ENCODE measurements around the gene BRPF1. TPM values are rescaled to one million over a fixed set of nuclear protein-coding genes. Genes with fewer than 3 reads are reported as not detected.

Gene BRPF1
- total RNA-seq, 2 experiments from 2014 or later: 23.7 to 25.6 TPM

DNA sequence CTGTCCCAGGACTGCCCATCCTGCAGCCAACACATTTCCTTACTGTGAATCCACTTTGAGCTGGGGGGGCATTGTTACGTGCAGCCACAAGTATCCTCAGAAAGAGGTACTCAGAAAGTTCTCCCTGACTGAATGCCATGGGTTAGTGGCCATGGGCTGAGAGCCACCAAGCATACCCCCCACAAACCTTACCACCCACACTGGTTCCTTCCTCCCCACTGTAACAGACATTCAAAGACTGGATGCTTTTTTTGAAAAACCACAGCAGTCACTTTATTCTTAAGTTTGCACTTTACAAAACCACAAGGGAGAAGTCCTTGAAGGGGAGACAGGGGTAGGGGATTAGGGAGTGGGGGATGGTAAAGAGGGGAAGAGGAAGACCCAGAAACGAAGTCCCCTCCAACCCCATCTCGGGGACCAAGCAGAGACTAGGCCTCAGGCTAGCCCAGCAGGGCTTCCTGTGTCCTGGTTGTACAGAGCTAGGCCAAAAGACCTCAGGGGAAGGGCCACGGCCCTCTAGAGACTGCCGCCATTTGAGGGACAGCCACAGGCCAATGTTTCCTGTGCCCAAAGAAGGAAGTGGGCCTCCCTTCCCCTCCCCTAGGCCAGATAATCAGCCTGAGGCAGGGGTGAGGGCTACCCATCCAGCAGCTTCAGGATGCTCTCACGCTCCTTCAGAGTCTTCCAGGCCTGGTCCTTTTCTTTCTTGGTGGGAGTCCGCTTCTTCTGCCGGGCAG lies 48.4 kb downstream of the BRPF1 start:
- Histone ChIP-seq H3K36me3 (ENCODE audit: insufficient read depth, low read length) (peaks cover 38% of the 10 kb centered on the region), H3K4me3 (ENCODE audit: low read length) (peak overlapping the region; percentile 6), H3K4me1 (ENCODE audit: insufficient read depth, low read length) (peaks cover 50% of the 10 kb centered on the region), H3K27ac (ENCODE audit: low read depth in 1 of 2, low read length in 2 of 2) (peak overlapping the region; percentile 42 to 49), H3K27me3 (ENCODE audit: control insufficient read depth in 1 of 2, insufficient read depth in 2 of 2, low read length in 2 of 2) (no peaks in the 10 kb centered on the region), H3K9me3 (ENCODE audit: control insufficient read depth in 1 of 2, insufficient read depth in 1 of 2, low read length in 2 of 2) (no peaks in the 10 kb centered on the region)
- Mint-ChIP-seq H3K27me3 (no peaks in the 10 kb centered on the region), H3K9me3 (no peaks in the 10 kb centered on the region), H3K36me3 (ENCODE audit: low read depth) (peaks cover 28% of the 10 kb centered on the region), H3K27ac (peak overlapping the region; percentile 65), H3K4me1 (ENCODE audit: low read depth) (peaks cover 53% of the 10 kb centered on the region), H3K4me3 (peak overlapping the region; percentile 38)
- TF ChIP-seq, protein P1, sequence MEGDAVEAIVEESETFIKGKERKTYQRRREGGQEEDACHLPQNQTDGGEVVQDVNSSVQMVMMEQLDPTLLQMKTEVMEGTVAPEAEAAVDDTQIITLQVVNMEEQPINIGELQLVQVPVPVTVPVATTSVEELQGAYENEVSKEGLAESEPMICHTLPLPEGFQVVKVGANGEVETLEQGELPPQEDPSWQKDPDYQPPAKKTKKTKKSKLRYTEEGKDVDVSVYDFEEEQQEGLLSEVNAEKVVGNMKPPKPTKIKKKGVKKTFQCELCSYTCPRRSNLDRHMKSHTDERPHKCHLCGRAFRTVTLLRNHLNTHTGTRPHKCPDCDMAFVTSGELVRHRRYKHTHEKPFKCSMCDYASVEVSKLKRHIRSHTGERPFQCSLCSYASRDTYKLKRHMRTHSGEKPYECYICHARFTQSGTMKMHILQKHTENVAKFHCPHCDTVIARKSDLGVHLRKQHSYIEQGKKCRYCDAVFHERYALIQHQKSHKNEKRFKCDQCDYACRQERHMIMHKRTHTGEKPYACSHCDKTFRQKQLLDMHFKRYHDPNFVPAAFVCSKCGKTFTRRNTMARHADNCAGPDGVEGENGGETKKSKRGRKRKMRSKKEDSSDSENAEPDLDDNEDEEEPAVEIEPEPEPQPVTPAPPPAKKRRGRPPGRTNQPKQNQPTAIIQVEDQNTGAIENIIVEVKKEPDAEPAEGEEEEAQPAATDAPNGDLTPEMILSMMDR (IDR thresholded peaks at IDR 0.05): no peak
- intact Hi-C loops (cut with DNase I, micrococcal nuclease): no loop called here
- CTCF ChIA-PET: interaction anchor here (1.0 kb wide), 1 partner anchor 53 kb away, joined by 4 read pairs; no protein-coding TSS in a partner anchor
- DNase-seq (peak in 5 of 14 experiments; percentile 30 to 61 (median 38)), ATAC-seq (ENCODE audit: poor library complexity) (peak; percentile 71)
- POLR2A ChIA-PET: interaction anchor here (0.6 to 3.6 kb wide), 4 partner anchors 8 to 22 kb away, joined by 3 to 26 read pairs (median 5); partner anchors contain the start of genes ARPC4, CAMK1 and TADA3

DNA sequence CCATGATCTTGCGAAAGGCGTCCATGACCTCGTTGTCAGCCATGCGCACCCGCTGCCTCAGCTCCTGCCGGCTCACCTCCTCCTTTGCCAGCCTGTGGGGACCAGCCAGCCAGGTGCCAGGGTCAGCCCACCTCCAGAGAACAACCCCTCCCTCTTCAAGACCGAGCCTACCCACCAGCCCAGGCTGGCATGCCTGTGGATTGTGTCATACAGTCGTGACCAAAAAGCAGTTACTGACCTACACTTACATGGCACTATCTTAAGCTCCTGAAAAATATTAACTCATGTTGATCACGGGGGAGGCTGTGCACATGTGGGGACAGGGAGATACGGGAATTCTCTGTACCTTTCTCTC lies 48.9 kb downstream of the BRPF1 start:
- TF ChIP-seq, protein P1 (IDR thresholded peaks at IDR 0.05): no peak
- H3K27me3 Mint-ChIP-seq: no peaks in the 10 kb centered on the region
- peak overlapping the region; percentile 38 for H3K4me3 Mint-ChIP-seq
- Histone ChIP-seq H3K4me1 (ENCODE audit: insufficient read depth, low read length) (peaks cover 50% of the 10 kb centered on the region), H3K27me3 (ENCODE audit: control insufficient read depth in 1 of 2, insufficient read depth in 2 of 2, low read length in 2 of 2) (no peaks in the 10 kb centered on the region), H3K36me3 (ENCODE audit: insufficient read depth, low read length) (peaks cover 44% of the 10 kb centered on the region), H3K4me3 (ENCODE audit: low read length) (no peak overlapping the region), H3K9me3 (ENCODE audit: control insufficient read depth in 1 of 2, insufficient read depth in 1 of 2, low read length in 2 of 2) (no peaks in the 10 kb centered on the region), H3K27ac (ENCODE audit: low read depth in 1 of 2, low read length in 2 of 2) (peak overlapping the region; percentile 42 to 49)
- ATAC-seq (ENCODE audit: poor library complexity): no peak
- peaks cover 55% of the 10 kb centered on the region for H3K4me1 Mint-ChIP-seq (ENCODE audit: low read depth)
- POLR2A ChIA-PET: interaction anchor here (1.1 to 3.6 kb wide), 3 partner anchors 9 to 13 kb away, joined by 3 to 26 read pairs (median 7); partner anchors contain the start of genes ARPC4, CAMK1 and TADA3
- H3K36me3 Mint-ChIP-seq (ENCODE audit: low read depth): peaks cover 34% of the 10 kb centered on the region
- DNase-seq: no peak
- H3K27ac Mint-ChIP-seq: peak overlapping the region; percentile 65
- no peaks in the 10 kb centered on the region for H3K9me3 Mint-ChIP-seq
- CTCF ChIA-PET: interaction anchor here (1.0 kb wide), 1 partner anchor 53 kb away, joined by 4 read pairs; no protein-coding TSS in a partner anchor
- intact Hi-C loops (cut with DNase I, micrococcal nuclease): no loop called here

DNA sequence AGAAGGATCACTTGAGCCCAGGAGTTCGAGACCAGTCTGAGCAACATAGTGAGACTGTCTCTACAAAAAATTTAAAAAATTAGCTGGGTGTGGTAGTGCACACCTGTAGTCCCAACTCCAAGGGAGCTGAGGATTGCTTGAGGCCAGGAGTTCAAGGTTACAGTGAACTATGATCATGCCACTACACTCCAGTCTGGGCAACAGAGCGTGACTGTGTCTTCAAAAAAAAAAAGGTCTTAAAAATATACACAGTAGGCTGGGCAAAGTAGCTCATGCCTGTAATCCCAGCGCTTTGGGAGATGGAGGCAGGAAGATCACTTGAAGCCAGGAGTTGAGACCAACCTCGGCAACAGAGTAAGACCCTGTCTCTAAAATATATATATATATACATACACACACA lies 49.4 kb downstream of the BRPF1 start:
- H3K4me3 Mint-ChIP-seq: no peak overlapping the region
- peak overlapping the region; percentile 65 for H3K27ac Mint-ChIP-seq
- POLR2A ChIA-PET: interaction anchor here (1.1 to 3.6 kb wide), 3 partner anchors 9 to 12 kb away, joined by 3 to 26 read pairs (median 7); partner anchors contain the start of genes ARPC4, CAMK1 and TADA3
- no peaks in the 10 kb centered on the region for H3K9me3 Mint-ChIP-seq
- TF ChIP-seq, protein P1 (IDR thresholded peaks at IDR 0.05): no peak
- H3K4me1 ChIP-seq (ENCODE audit: insufficient read depth, low read length): peaks cover 50% of the 10 kb centered on the region
- H3K9me3 ChIP-seq (ENCODE audit: control insufficient read depth in 1 of 2, insufficient read depth in 1 of 2, low read length in 2 of 2): no peaks in the 10 kb centered on the region
- peaks cover 58% of the 10 kb centered on the region for H3K4me1 Mint-ChIP-seq (ENCODE audit: low read depth)
- H3K4me3 ChIP-seq (ENCODE audit: low read length): no peak overlapping the region
- no peak for DNase-seq
- no peaks in the 10 kb centered on the region for H3K27me3 Mint-ChIP-seq
- peaks cover 48% of the 10 kb centered on the region for H3K36me3 ChIP-seq (ENCODE audit: insufficient read depth, low read length)
- peaks cover 39% of the 10 kb centered on the region for H3K36me3 Mint-ChIP-seq (ENCODE audit: low read depth)
- ATAC-seq (ENCODE audit: poor library complexity): no peak
- H3K27me3 ChIP-seq (ENCODE audit: control insufficient read depth in 1 of 2, insufficient read depth in 2 of 2, low read length in 2 of 2): no peaks in the 10 kb centered on the region
- H3K27ac ChIP-seq (ENCODE audit: low read depth in 1 of 2, low read length in 2 of 2): peak overlapping the region in 1 of 2 donors; percentile 42
- intact Hi-C loops (cut with DNase I, micrococcal nuclease): no loop called here
- CTCF ChIA-PET: no interaction called here
